GM10266 (cell line): ENCODE results near the gene TBC1D23.
"Not testable (repeated sequence)": the region's sequence is repeated elsewhere in the genome, so short reads cannot be mapped to it uniquely, and the experiment has no call there.

ENCODE experiments used
- DNase-seq: peaks from one replicate; pipeline ENCODE4 v3.0.0; 2012; ENCODE audit errors: extremely low spot score
- TF ChIP-seq, protein P1 (sequence below): IDR thresholded peaks from 2 replicates; pipeline ENCODE4 v1.5.1; 2012; ENCODE audit warnings: mild to moderate bottlenecking, low read depth; ENCODE audit not compliant: control insufficient read depth, insufficient read depth; ENCODE audit errors: missing control alignments

TBC1D23 gene

DNA sequence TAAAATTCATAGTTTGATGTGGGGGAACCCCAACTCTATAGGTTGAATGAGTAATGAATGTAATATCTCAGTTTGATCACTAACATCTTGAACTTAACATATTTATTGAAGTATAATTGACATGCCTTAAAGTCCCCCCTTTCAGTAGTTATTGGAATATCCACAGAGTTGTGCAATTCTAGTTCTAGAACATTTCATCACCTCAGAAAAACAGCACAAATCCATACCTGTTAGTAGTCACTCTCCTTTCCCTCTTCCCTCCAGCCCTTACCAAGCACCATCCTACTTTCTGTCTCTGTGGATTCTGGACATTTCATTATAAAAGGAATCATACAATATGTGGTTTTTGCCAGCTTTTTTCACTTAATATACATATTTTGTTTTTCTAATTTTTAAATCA is 65.0 kb downstream of the TBC1D23 start:
- DNase-seq: no peak
- TF ChIP-seq, protein P1, sequence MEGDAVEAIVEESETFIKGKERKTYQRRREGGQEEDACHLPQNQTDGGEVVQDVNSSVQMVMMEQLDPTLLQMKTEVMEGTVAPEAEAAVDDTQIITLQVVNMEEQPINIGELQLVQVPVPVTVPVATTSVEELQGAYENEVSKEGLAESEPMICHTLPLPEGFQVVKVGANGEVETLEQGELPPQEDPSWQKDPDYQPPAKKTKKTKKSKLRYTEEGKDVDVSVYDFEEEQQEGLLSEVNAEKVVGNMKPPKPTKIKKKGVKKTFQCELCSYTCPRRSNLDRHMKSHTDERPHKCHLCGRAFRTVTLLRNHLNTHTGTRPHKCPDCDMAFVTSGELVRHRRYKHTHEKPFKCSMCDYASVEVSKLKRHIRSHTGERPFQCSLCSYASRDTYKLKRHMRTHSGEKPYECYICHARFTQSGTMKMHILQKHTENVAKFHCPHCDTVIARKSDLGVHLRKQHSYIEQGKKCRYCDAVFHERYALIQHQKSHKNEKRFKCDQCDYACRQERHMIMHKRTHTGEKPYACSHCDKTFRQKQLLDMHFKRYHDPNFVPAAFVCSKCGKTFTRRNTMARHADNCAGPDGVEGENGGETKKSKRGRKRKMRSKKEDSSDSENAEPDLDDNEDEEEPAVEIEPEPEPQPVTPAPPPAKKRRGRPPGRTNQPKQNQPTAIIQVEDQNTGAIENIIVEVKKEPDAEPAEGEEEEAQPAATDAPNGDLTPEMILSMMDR: no peak

GRCh38 chr3:100327377-100327776 is 66.6 kb downstream of the TBC1D23 start:
- DNase-seq: not testable (repeated sequence)

DNA sequence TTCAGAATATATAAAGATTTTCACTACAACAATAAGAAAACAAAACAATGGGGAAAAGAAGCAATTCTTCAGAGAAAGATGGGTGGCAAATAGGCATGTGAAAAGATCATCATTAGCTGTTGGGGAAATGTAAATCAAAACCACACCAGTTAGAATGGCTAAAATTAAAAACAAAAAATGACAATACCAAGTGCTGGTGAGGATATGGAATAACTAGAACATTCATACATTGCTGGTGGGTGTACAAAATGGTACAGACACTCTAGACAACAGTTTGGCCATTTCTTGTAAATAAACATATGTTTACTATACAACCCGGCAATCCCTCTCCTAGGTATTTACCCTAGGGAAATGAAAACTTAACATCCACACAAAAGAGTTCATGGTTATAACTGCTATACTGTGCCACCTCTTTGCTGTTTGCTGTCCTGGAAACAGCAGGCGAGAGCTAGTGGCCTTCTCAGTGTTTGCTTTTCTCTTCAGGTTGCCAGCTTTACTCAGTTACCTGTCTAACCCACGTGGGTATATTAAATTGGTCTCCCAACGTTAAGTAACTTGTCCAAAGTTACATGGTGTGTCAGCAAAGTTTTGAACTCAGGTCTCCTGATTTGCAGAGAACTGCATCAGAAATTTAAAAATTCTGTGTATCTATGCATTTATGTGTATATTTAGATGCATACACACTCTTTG is 69.2 kb downstream of the TBC1D23 start:
- no peak for DNase-seq

DNA sequence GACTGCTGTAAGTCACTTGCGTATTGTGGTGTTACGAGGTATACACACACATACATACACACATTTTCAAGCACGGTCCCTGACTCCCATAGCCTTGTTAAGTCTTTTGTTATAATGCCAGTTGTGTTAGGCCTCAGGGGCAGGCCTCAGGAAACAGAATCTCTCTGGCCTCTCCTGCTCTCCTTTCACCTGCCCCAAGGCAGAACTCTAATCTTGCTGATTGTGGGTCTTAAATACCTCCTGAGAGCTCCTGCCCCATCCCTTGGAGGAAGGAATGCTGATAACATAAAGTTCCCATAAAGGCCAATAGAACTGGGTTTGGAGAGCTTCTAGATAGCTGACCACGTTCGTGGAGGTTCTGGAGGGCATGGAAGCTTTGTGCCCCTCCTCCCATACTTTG is 69.9 kb downstream of the TBC1D23 start:
- TF ChIP-seq, protein P1: no peak
- DNase-seq: no peak

More for the DNA sequence above, 69.2 kb downstream of the TBC1D23 start:
- TF ChIP-seq, protein P1: no peak

DNA sequence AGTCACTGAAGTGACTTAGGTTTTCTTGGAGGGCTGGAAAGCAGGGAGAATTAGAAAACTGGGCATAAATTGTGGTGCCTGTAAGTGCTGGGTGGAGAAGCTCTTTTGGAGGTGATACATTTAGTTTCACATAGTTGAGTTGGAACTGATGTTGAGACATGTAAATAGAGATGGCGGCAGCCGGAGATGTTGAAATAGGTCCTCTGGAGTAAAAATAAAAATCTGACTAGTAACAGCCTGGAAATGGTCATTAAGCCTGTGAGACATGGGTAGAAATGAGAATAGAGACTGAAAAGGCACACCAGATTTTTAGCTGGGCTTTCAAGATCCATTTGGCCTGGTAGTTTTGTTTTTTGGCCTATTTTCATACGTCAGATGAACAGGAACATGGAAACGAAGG is 70.9 kb downstream of the TBC1D23 start:
- DNase-seq: no peak
- TF ChIP-seq, protein P1: no peak

DNA sequence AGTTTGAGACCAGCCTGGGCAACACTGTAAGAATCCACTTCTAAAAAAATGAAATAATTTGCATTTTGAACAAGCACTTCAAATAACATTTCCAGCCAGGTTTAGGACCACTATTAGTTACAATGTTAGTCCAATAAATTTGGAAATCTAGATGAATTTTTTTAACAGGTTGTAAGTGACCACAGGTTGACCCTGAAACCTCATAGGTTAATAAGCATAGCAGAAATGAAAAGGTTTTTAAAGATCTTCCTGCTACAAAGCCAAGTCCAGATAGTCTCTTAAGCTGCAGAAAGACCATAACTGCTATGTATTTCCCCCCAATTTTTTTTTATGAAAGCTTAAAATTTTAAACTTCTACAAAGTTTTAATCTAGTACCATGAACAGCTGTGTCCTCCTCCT is 72.3 kb downstream of the TBC1D23 start:
- TF ChIP-seq, protein P1: no peak
- DNase-seq: no peak

DNA sequence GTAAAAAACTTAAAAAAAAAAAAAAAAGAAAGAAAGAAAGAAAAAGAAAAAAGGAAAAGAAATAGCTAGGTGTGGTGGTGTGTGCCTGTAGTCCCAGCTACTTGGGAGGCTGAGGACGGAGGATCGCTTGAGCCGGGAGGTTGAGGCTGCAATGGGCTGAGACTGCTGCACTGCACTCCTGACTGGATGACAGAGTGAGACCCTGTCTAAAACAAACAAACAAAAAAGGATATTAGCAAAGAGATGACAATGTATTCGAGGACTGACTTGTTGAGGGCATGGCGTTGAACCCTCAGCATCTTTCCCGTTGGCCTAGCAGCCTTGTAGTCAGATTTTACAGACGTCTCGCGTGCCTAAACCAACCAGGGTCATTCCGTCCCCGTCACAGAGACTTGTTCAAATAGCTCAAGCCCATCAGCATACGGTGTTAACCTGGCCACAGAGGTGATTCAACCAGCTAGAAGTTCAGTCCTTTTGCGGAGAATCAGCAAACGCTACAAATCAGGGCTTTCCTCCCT is 73.2 kb downstream of the TBC1D23 start:
- no peak for DNase-seq
- TF ChIP-seq, protein P1: no peak
